HG03139 (cell line): Measurements from ENCODE around the gene AP1G2.

Source experiments
- ATAC-seq: cut with Tn5 transposase; IDR thresholded peaks from one replicate; pipeline ENCODE4 v1.9.1; 2021; ENCODE audit not compliant: unreplicated experiment

Gene AP1G2

DNA sequence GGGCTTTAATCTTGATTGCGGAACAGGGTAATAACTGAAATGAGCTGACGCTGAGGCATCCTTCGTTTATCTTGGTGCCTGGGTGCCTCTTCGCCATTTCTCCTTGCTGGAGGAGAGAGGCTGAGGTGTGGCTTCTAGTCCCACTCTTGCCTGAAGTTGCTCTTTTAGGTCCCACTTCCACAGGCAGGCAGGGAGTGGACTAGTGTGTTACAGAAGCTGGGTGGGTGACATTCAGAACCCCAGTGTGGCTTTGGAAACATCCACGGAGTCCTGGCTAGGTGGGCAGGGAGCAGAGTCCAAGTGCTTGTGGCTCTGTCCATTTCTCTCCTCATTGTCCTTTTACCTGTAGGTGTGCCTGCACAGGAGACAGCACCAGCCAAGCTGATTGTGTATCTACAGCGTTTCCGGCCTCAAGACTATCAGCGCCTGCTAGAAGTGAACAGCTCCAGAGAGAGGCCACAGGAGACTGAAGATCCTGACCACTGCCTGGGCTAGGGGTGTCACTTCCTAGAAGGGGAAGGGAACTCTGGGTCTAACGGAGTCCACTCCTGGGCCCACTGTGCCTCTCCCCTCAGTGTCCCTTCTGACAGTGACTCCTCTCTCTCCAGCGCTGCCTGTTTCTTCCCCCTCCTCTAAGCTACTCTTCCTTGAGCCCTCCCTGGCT, 9.1 kb downstream of the AP1G2 start:
- no peak for ATAC-seq

DNA sequence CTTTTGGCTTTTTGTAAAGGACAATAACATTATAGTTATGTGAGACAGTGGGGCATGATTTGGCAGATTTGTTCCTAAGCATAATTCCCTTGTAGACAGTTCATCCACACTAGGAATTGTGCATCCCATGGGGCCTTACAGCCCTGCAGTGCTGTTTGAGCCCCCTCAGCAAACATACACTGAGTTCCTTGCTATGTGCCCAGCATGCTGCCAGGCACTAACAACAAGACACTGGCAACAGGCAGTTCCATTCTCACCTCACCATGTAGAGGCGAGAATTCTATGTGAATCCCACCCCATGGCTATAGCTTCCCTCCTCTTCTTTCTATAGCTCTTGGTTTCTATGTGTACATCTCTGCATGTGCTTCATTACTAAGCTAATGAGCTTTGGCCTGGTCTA, 9.6 kb downstream of the AP1G2 start:
- no peak for ATAC-seq

DNA sequence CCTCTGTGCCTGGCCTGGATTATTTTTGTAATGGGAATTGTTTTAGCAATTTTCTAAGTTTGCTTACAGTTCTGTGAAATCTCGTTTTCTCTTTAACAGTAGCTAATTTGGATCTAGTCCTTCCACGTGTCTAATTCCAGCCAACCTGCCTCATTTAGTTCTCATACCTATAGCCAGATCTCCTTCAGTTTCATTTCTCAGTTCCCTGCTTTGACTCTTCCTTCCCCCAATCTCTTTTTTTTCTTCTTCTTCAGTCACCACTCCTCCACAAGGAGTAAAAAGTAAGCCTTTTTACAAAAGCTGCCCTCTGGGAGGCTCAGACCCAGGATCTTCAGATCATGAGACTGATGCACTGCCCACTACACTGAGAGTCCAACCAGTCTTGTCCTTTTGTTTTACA, 10.1 kb downstream of the AP1G2 start:
- ATAC-seq, result no peak

DNA sequence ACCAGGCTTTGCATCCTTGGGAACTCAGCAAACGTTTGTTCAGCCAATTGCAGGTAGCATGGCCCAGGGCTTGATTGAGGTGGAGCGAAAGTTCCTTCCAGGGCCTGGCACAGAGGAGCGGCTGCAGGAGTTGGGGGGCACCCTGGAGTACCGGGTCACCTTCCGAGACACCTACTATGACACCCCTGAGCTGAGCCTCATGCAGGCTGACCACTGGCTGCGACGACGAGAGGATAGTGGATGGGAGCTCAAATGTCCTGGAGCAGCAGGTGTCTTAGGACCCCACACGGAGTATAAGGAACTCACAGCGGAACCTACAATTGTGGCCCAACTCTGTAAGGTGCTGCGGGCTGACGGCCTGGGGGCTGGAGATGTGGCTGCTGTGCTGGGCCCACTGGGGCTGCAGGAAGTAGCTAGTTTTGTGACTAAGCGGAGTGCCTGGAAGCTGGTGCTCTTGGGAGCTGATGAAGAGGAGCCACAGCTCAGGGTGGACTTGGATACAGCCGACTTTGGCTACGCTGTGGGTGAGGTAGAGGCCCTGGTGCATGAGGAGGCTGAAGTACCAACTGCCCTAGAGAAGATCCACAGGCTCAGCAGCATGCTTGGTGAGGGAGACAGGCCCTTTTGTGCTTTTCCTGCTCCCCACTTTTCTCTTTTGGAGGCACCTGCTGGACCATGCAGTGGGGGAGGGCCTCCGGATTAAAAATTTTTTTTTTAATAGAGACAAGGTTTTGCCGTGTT, 10.7 kb downstream of the AP1G2 start:
- no peak for ATAC-seq

DNA sequence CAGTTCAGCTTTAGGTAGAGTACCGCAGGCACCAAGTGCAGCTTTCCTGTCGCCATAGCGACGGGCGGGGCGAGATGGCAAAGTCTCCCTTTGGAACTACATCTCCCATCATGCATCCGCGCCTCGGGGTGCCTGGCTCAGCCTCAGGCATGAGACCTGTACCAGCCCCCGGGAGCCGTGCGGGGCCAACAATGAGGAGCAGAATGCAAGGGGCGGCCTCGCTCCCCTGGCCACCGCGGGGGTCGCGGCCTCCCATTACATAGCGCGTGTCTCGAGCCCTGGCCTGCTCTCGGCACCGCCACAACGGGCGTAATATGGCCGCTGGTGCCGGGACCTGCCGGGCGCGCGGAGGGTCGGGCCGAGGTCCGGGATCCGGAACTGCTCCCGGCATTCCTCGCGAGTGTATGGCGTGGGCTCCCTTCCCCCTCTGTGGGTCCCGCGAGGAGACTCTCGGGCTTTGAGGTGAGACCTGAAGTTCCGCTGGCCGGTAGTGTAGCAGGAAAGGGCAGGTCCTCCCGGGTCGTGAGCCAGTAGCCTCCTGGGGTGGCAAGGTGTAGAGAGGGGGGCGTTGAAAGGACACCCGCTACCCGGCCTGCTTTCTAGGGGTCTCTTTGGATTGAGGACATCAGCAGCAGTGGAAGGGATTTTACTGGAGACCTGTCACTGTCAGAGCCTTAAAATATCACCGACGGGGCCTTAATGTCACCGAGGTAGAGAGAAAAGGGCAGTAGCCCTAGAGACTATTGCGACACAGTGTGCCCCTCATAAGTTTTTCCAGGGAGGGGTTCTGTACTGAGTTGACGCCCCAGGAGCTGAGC, 11.5 kb downstream of the AP1G2 start, which contains the start of gene THTPA:
TSS of gene THTPA (plus strand) at position 390 of the 818 bp plus-strand sequence. CDS start 487 bp downstream, outside the sequence.
- peak; percentile 69 for ATAC-seq

DNA sequence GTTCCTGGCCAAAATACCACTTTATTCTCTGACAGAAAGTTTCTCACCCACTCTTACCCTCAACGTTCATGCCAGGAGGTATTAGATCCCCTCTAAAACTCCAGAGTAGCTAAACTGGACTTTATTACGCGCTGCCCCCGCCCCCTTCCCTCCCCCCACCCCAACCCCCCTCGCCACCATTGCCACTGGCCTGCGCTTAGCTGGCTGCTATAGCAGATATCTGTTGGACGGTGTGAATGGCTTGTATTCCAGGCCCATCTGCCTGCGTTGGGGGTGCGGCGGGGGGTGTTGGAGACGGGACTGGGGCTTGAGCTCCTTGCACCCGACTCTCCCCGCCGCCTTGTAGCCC, 12.1 kb downstream of the AP1G2 start:
- no peak for ATAC-seq

DNA sequence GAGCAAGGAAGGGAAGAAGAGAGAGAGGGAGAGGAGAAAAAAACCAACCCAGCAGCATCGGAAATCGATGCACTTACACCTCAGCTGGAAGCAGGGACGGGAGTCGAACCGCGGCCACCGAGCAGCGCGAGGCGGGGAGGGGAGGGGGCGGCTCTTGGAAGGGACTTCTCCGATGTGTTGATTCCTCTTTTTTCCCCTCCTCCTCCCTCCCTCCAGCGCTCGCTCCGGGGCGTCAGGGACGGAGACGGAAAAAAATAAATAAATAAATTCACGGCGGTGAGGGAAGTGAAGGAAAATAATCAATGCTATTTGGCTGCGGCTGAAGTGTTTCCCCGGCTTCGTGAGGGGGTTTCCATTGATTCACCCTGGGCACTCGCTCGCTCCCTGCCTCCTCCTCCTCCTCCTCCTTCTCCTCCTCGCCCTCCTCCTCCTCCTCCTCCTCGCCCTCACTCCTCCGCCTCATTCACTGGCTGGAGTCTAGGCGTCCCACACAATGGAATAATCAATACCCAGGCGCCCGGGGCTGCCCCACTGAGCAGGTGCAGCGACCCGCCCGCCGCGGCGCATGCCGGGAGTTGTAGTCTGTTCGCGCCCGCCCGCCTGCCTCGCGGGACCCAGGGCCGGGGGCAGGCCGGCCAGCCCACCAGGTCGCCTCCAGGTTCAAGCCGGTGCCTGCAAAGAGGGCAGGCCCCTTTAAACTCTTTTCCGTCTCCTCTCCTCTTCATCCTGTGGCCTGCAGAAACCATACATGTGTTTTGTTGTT, 16.1 kb downstream of the AP1G2 start, which contains the start of gene ZFHX2:
TSS of gene ZFHX2 (minus strand) at position 500 of the 763 bp plus-strand sequence. CDS start 16,440 bp downstream, outside the sequence.
- ATAC-seq, result peak; percentile 40

DNA sequence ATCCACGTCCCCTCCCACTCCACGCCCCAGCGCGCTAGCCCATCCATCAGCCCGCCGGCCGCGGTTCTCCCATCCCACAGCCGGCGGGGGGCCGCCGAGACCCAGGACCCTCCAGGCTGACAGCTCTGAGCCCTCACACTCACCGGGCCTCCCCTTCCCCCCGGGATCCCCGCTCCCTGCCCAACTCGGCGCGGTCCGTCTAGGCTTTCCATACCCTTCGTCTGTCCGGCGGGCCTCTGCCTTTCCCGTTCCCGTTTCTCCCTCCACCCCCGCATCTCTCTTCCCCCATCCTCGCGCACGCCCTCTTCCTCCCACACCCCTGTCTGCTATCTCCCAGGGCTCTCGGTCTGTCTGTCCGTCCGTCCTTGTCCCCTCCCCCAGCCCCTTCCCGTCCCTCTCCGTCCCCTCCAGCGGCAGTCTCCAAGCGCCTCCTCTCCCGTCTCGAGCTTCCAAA, 16.8 kb downstream of the AP1G2 start:
- no peak for ATAC-seq

DNA sequence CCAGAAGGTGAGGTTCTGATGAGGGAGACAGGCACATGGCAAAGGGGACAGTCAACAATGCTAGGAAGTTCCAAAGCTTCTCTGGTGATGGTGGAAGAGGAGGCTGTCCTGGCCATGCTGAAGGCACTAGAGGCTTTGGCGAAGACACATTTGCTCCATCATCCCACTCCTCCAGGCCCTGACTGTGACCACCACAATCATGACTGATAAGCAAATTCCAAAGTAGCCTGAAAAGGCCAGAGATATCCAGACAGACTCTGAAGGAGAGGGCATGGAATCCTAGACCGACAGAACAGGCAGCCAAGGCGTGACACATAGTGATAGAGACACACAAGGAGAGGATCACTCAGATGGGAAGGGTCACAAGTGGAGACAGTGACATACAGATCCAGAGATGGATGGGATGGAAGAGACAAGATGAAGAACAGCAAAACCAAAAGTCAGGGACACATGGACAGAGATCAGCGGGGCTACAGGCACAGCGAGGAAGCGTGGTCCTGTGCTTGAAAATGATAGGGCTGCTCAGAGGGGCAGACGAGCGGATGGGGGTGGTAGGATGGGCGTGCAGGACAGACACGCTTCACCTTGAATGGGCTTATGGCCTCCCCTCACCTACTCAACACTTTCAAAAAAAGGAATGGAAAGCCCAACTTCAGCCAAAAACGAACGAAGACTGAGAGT, 17.3 kb downstream of the AP1G2 start:
- ATAC-seq, result no peak

DNA sequence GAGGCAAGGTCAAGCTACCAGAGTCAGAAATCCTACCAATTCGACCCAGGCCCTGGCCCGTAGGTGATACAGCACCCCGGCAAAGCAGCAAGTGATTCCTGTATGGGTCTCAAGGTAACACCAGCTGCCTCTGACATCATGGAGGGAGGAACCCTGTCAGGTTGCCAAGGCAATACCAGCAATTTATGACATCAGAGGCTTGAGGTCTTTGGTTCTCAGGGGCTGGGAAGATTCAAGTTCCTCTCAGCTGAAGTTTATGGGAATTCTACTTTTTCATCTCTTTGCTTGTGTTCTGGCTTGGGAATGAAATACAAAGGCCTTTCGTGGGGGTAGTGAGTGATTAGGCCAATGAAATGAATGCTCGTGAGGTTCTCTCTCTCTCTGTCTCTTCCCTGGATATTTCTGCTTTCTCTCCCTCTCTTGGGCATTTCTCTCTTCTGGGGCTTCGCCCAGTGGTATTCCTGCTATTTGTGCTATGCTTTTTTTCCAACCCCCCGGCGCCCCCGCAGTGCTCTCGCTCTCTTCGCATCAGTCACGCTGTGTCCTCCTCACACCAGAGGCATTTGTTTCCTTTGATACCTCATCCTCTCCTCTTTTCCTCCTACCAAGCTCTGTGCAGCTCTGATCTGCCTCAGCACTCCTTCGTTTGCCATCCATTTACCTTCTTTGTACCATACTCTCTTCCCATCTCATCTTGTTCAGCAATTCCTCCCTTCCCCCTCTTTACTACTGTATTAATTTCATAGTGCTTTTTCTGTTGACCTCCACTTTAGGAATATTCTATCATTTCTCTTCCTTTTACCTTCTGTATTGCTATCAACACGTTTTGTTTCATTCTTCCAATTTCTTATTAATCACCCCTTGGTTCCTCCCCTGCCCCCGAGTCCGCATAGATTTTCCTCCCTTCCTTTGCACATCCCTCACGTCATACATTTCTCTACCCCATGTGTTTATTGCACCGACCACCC, 19.0 kb downstream of the AP1G2 start:
- no peak for ATAC-seq

DNA sequence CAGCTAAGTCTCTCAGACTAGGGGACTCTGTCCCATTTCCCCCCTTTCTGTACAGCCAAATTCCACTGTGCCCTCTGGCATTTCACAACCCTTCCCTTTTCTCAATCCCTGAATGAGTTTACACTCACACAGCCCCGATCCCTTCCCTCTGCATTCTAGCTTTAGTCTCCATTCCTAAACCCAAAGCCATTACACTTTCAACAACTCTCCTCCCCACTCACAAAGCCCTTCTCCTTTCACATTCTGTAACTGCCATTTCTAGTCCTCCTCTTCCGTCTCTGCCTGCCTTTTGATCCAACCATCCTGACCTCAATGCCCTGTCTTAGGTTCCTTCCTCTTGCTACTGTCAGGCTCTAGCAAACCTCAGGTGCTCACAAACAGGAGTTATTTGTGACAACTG, 19.7 kb downstream of the AP1G2 start:
- ATAC-seq, result no peak

DNA sequence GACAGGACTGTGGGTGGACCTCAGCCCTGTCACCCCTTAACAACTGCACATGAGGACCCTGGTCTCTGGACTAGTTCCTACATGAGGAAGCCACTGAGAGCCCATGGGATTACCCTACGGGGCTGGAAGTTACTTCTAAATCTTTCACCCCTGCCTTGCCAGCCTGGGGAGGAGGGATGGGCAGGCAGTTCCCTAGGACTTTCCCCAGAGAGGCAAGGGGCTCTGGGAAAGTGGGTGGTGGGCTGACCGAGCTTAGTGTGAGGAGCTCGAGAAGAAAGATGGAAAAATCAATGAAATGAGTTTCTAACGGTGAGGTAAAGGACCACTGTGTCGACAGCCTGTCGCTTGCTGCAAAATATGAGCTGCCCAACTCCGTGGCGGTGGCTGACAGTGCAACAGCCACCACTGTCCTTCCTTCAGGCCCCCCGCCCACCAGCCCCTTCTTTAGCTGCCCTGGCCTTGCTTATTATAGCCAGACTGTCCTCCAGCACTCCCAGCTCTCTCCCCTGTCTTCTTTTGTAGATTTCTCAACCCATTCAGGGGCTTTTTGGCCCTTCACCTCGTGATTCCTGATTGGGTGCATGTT, 21.0 kb downstream of the AP1G2 start:
- ATAC-seq, result no peak

DNA sequence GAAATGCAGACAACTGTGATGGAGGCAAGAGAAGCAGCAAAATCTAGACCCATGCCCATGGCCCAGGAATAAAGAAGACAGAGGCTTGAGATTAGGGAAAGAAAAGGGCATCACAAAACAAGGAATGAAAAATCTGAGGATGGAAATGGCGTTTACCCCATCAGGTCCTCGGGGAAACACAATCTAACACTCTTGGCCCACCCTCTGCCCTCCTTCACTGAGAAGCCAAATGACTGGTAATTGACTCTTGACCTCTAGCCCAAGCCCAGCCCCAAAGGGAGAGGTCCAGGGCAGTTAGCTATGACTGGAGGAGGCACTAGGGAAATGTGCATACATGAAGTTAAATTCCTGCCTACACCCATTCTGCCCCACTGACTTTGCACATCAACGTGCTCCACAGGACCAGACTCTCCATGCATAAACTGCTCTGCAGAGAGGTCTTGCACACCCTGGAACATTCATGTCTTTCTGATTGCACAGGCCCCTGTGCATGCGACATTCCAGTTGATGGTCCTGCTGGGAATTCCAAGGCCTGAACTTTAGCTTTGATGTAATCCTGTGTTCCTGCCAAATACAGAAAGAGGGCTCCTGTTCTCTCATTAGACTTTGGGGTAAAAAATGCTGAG, 21.7 kb downstream of the AP1G2 start:
- no peak for ATAC-seq

DNA sequence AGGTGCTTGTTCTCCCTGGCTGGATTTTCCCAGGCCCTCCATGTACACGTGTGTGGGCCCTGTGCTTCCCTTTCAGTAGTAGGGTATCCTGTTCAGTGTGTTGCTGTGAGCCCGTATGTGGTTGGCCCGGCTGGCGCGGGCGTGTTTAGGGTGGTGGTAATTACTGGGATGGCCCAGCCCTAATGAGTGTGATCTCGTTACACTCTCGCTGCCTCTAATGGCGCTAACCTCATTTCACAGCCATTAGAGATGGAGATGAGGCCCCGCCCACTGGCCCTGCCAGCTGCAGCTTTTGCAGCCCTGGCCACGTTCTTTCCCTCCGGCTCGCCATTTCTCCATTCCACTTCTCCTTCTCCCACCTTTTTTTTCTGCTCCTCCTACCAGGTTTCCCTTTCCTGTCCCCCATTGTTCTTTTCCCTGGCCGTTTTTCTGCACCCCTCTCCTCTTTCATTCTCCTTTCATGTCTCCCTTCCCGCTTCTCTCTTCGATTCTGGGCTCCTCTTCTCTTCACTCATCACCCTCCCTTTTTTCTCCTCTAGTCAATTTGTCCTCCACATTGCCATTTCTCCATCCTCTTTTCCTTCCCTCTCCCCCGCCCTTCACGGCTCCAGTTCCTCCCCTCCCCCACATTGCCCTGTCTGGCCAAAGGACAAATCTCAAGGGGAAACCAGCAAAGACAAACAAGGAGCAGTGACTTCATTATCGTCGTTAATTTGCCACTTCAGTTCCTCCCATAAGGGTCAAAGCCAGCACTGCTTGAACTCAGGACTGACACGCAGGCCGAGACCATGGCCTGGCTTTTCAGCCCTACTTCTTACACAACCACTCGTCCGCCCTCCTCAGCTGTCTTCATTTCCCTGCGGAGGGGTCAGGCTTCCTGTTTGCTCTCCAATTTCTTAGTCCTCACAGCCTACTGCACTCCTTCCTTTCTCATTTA, 22.8 kb downstream of the AP1G2 start:
- no peak for ATAC-seq

DNA sequence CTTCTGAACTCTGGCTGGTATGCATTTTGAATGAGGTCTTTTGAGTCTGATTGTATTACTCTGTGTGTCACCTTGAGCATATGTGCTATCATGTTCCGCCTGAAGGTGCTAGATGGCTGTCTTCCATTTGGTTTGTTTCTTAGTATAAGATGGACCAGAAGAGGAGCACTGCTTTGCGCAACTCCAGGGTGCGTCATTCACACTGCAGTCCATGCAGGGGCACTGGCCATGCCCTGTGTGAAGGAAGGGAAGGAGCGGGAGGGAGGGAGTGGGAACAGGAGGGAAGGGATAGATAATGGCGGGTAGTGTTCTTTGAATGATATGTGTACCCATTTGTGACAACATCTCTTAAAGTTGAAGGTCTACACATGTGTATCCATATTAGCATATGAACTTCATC, 24.2 kb downstream of the AP1G2 start:
- ATAC-seq, result no peak

DNA sequence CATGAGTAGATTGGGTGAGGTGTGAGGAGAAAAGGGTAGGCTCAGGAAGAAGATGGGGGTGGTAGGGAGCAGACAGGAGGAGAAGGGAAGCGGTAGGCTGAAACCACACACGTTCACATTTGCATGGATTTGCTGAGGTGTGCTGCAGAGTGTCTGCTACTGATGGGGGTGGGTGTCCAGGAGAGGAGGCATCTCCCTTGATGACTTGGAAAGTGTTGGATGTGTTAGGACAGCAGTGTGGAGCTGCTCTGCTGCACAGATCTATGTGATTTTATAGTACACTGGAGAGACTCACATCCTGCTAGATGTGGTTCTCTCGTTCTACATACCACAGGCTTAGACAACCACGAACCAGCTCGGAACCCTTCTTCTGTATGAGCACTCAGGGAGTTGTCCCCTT, 25.3 kb downstream of the AP1G2 start:
- no peak for ATAC-seq

DNA sequence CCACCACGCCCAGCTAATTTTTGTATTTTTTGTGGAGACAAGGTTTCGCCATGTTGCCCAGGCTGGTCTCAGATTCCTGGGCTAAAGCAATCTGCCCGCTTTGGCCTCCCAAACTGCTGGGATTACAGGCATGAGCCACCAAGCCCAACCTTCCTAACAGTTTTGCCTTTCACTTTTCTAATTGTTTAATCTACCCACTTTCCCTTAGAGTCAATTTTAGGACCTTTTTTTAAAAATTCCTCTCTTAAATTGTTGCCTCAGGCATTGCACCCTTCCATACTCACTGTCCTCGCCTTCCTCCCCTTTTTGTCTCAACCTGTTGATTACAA, 27.5 kb downstream of the AP1G2 start:
- ATAC-seq, result no peak
